Measurements from ENCODE around the gene FRMD3.
"Not testable (repeated sequence)": the region's sequence is repeated elsewhere in the genome, so short reads cannot be mapped to it uniquely, and the experiment has no call there.

Gene FRMD3

DNA sequence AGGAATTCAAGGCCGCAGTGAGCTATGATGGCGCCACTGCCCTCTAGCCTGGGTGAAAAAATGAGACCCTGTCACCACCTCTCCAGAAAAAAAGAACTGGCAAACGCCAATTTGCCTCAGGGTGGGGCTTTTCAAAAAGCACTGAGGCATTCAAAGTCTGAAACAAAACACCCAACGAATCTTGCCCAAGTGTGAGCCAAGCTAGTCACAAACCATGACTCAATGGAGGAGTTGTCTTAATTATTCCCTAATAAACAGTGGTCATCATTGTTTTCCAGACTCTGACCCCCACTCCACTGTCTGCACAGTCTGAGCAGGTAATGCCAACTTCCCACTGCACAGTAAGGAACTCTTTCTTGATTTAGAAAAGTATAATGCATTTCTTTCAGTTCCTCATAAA lies 16.8 kb downstream of the FRMD3 start:
- no peak for DNase-seq

- DNase-seq, result no peak
Measured at GRCh38 chr9:83521011-83521410, 17.2 kb downstream of the FRMD3 start.

DNA sequence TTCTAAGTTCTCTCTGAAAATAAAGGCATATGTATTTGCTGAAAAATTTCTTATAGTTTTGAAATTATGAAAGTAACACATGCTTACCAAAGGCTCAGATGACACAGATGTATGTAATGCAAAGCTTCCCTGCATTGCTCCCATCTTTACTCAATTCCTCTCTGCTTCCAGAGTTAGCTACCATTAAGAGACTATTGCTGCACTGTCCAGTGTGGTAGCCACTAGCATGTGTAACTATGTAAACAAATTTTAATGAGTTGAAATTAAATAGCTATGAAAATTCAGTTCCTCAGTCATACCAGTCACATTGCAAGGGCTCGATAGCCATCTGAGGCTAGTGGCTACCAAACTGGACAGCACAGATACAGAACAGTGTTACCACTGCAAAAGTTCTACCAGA lies 17.9 kb downstream of the FRMD3 start:
- DNase-seq, result no peak

DNA sequence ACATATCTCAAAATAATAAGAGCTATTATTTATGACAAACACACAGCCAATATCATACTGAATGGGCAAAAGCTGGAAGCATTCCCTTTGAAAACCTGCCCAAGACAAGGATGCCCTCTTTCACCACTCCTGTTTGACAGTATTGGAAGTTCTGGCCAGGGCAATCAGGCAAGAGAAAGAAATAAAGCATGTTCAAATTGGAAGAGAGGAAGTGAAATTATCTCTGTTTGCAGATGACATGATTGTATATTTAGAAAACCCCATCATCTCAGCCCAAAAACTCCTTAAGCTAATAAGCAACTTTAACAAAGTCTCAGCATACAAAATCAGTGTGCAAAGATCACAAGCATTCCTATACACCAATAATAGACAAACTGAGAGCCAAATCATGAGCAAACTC lies 20.2 kb downstream of the FRMD3 start:
- not testable (repeated sequence) for DNase-seq

GRCh38 chr9:83514767-83515166 lies 23.4 kb downstream of the FRMD3 start:
- DNase-seq, result no peak

- DNase-seq, result no peak
Measured at GRCh38 chr9:83512621-83513020, 25.6 kb downstream of the FRMD3 start.

GRCh38 chr9:83511051-83511450 lies 27.1 kb downstream of the FRMD3 start:
- DNase-seq, result no peak

DNA sequence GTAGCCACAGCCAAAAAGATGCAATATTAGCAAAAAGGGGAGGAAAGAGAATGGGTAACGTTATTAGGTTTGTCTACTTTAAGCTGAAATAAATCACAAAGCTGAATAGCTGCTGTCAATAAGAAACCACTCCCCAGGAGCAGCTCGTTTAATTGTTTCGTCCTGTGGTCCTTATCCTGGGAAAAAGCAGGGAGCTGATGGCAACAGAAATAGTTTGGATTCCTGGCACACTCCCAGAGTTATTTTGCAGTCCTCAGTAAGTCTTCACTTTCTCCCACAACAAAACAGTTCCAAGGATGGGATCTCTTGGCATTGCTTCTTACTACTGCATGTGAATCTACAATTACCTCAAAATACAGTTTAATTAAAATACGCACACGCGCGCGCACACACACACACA lies 28.8 kb downstream of the FRMD3 start:
- no peak for DNase-seq

DNA sequence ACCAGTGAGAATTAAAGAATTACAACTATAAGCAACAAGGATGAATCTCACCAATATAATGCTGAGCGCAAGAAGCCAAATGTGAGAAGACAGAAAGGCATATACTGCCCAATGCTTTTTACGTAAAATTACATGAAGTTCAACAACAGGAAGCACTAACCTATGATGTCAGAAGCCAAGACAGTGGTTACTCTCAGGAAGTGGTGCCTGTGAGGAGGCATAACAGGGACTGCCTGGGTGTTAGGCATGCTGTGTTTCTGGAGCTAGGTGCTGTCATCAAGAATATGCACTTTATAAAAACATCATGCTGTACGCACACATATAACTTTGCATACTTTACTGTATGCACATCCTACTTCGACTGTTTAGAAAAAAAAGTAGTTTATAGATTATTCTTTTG lies 30.1 kb downstream of the FRMD3 start:
- DNase-seq, result no peak

DNA sequence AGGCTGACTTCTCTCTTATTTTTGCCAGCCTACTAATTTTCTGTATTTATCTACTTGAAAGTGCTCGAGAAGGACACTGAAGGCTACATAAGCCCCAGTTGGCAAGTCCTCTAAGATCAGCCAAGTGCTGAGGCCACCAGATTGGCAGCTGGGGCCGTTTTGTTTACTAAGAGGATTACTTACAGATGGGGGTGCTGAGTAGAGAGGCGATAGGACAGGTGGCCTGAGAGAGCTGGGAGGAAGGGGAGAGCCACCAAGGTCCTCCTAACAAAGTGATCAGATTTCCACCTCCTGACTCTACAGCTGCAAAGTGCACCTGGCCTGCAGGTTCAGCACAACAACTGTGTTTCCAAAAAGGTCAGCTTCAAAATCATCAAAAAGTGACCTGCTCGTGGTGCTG lies 32.9 kb downstream of the FRMD3 start:
- DNase-seq, result no peak

DNA sequence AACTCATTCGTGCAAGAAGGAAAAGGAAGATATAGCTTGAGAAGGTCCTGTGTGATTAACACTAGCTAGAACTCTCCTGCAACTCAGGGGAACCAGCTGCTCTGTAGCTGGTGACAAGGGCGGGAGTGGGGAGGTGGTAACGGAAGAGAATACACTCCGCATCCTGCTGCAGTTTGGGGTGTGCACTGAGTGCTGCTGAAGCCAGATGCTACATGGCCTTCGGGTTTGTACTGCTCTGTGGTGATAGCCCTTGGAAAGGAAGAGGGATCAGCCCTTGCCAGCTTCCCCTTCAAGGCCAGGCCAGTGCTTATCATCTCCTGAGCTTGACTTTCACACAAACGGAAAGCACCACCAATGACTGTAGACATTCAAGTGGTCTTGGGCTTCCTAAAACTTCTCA lies 34.3 kb downstream of the FRMD3 start:
- no peak for DNase-seq

DNA sequence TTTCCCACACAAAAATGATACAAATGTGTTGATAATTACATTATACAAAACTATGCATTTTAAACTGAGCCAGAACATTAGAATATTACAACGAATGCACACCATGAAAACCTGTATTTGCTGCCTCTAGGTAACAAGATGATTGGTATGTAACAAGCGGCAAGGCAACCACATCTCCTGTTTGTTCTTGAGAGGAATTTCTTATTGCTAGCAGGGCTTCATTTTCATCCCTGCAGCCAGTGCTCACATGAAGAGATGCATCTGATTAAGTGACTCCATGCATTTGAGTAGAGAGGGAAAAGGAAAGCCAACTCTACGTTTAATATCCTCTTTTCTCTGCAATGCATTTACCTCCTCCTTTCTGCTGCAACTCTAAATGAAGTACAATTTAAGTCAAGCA lies 36.6 kb downstream of the FRMD3 start:
- DNase-seq, result no peak

GRCh38 chr9:83497441-83497840 lies 40.8 kb downstream of the FRMD3 start:
- no peak for DNase-seq

- no peak for DNase-seq
Measured at GRCh38 chr9:83491995-83492394, 46.2 kb downstream of the FRMD3 start.

DNA sequence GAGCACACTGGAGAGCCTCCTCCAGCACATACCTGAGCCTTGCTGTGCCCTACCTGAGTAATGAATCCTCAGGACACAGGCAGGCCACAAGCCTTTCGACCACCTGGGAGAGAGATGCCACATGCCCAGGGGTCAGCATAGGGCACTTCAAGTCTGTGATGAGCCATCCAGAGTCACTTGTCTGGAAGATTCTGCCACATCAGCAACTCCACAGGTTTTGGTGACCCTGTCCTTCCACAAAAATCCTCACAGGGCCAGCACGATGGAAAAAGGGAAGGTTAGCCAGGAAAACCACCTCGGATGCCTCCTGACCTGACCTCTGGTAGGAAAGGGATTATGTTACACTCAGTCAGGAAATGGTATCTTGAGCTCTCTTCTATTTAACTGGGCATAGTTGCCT lies 46.8 kb downstream of the FRMD3 start:
- DNase-seq, result no peak

DNA sequence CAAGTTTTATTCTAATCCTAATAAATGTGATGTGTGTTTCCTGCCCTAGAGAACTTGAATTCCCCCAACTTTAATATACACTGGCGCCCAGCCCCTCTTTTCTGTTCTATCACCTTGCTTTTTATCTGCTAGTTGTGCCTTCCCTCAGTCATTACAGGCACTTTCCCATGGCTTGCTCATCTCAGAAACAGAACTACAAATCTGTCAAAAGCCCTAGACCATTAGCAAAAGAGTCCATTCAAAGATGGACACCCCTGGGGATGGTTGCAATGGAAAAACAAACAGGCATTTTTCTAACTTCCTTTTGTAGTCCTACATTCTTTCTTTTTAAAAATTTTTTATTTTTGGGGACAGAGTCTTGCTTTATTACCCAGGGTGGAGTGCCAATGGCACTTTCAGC lies 48.2 kb downstream of the FRMD3 start:
- DNase-seq, result no peak

DNA sequence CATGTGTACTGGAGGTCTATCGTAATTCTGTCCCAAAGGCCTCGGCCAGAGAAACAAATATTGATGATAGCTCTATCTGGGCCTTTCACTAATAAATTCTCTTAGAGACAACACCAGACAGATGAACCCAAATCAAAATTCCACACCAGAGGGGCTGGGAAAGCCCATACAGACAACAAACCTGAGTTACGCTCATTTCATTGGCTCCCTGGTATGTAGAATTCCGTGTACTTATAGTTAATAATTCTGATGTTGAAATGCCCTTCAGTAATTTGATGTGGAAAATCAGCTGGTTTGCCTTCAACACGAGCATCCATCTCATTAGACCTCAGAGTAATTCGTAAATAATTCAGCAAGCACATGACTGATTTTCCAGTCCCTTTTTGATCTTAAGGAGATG lies 53.2 kb downstream of the FRMD3 start:
- DNase-seq, result no peak

GRCh38 chr9:83483223-83483622 lies 55.0 kb downstream of the FRMD3 start:
- DNase-seq, result no peak

DNA sequence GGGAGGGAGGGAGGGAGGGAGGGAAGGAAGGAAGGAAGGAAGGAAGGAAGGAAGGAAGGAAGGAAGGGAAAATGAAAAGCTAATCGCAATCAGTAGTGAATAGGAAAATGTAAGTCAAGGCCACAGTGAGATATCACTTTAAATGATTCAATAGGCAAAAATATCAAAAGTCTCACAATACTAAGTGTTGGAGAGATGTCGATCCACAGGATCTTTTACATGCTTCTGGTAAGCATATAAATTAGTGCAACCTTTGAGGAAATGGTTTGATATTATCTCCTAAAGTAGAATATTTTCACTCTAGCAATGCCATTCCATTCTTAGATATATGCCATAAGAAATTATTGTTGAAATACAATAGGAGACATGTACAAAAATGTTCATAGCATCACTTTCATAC lies 58.4 kb downstream of the FRMD3 start:
- no peak for DNase-seq

- DNase-seq, result no peak
Measured at GRCh38 chr9:83477571-83477970, 60.6 kb downstream of the FRMD3 start.

GRCh38 chr9:83477120-83477519 lies 61.1 kb downstream of the FRMD3 start:
- DNase-seq, result no peak

GRCh38 chr9:83476513-83476912 lies 61.7 kb downstream of the FRMD3 start:
- no peak for DNase-seq

- no peak for DNase-seq
Measured at GRCh38 chr9:83475741-83476140, 62.5 kb downstream of the FRMD3 start.

GRCh38 chr9:83474631-83475030 lies 63.6 kb downstream of the FRMD3 start:
- DNase-seq, result no peak

DNA sequence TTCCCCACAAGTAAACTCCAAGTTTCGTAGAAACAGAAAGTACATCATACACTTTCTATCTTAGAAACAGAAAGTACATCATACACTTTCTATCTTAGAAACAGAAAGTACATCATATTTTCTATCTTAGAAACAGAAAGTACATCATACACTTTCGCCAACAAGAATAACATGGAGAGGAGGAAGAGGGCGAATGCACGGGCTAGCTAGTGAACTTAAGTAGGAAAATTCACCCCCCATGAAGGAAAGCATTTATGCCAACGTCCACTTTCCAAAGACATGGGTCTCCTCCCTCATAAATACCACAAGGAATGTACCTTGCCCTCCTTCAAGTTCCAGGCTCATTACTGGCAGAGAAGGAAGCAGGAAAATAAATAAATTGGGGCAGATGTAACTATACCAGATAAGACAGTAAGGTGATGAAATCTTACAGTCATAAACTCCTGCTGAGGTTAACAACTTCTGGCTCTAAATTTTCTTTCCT lies 64.7 kb downstream of the FRMD3 start:
- no peak for DNase-seq

GRCh38 chr9:83472764-83473163 lies 65.4 kb downstream of the FRMD3 start:
- no peak for DNase-seq
